ENCODE results near the gene PRKN.

Gene PRKN

GRCh38 chr6:162443101-162443500, 284.5 kb downstream of the PRKN start:
- Histone ChIP-seq H3K9ac (ENCODE audit: low read depth, low read length) (no peak overlapping the region), H3K4me3 (ENCODE audit: low read depth in 1 of 2, low read length in 2 of 2) (no peak overlapping the region), H3K4me2 (ENCODE audit: insufficient read depth, low read length) (no peak overlapping the region), H3K27me3 (ENCODE audit: insufficient read depth, low read length, poor library complexity) (no peaks in the 10 kb centered on the region), H3K4me1 (ENCODE audit: insufficient read depth, low read length) (no peaks in the 10 kb centered on the region), H3K27ac (ENCODE audit: low read length) (no peak overlapping the region), H3K36me3 (ENCODE audit: insufficient read depth, low read length) (no peaks in the 10 kb centered on the region), H3K79me2 (ENCODE audit: insufficient read depth, low read length) (no peaks in the 10 kb centered on the region), H3K9me3 (ENCODE audit: insufficient read depth, low read length, severe bottlenecking) (no peaks in the 10 kb centered on the region), H4K20me1 (ENCODE audit: insufficient read depth, low read length) (no peaks in the 10 kb centered on the region), H2AFZ (ENCODE audit: low read depth, low read length) (no peak overlapping the region)
- no peak for TF ChIP-seq EZH2 (IDR thresholded peaks at IDR 0.05; ENCODE audit: borderline replicate concordance, low read depth, low read length, severe bottlenecking)
- TF ChIP-seq, protein P1, sequence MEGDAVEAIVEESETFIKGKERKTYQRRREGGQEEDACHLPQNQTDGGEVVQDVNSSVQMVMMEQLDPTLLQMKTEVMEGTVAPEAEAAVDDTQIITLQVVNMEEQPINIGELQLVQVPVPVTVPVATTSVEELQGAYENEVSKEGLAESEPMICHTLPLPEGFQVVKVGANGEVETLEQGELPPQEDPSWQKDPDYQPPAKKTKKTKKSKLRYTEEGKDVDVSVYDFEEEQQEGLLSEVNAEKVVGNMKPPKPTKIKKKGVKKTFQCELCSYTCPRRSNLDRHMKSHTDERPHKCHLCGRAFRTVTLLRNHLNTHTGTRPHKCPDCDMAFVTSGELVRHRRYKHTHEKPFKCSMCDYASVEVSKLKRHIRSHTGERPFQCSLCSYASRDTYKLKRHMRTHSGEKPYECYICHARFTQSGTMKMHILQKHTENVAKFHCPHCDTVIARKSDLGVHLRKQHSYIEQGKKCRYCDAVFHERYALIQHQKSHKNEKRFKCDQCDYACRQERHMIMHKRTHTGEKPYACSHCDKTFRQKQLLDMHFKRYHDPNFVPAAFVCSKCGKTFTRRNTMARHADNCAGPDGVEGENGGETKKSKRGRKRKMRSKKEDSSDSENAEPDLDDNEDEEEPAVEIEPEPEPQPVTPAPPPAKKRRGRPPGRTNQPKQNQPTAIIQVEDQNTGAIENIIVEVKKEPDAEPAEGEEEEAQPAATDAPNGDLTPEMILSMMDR (IDR thresholded peaks at IDR 0.05; ENCODE audit: borderline replicate concordance, extremely low read depth, low read length, poor library complexity, severe bottlenecking) = no peak
- DNase-seq = no peak
- no peak for ATAC-seq (ENCODE audit: insufficient read depth, low read depth)

DNA sequence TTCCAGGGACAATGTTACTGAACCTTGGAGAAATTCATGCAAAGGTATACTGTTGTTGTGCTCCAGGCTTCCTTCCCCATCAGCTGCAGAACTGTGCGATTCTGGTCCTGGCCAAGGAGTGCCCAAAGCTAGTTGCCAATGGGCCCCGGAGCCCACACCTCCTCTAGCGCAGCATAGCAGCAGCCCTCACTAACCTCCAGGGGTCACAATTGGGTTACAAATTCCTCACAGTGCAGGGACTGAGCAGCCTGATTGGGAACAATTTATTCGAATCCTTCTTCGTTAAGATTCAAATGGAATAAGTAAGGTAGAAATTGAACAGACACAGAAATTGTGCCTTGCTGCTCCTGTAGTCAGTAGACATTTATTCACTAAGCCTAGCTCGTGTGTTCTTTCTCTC, 284.9 kb downstream of the PRKN start:
- no peak for TF ChIP-seq EZH2 (IDR thresholded peaks at IDR 0.05; ENCODE audit: borderline replicate concordance, low read depth, low read length, severe bottlenecking)
- TF ChIP-seq, protein P1 (IDR thresholded peaks at IDR 0.05; ENCODE audit: borderline replicate concordance, extremely low read depth, low read length, poor library complexity, severe bottlenecking) = no peak
- no peaks in the 10 kb centered on the region for H3K4me1 ChIP-seq (ENCODE audit: insufficient read depth, low read length)
- no peak overlapping the region for H3K27ac ChIP-seq (ENCODE audit: low read length)
- no peak overlapping the region for H3K4me2 ChIP-seq (ENCODE audit: insufficient read depth, low read length)
- no peak for DNase-seq
- H4K20me1 ChIP-seq (ENCODE audit: insufficient read depth, low read length) = no peaks in the 10 kb centered on the region
- H3K4me3 ChIP-seq (ENCODE audit: low read depth in 1 of 2, low read length in 2 of 2) = no peak overlapping the region
- no peak for ATAC-seq (ENCODE audit: insufficient read depth, low read depth)
- no peak overlapping the region for H3K9ac ChIP-seq (ENCODE audit: low read depth, low read length)
- no peak overlapping the region for H2AFZ ChIP-seq (ENCODE audit: low read depth, low read length)
- H3K36me3 ChIP-seq (ENCODE audit: insufficient read depth, low read length) = no peaks in the 10 kb centered on the region
- no peaks in the 10 kb centered on the region for H3K27me3 ChIP-seq (ENCODE audit: insufficient read depth, low read length, poor library complexity)
- H3K9me3 ChIP-seq (ENCODE audit: insufficient read depth, low read length, severe bottlenecking) = no peaks in the 10 kb centered on the region
- H3K79me2 ChIP-seq (ENCODE audit: insufficient read depth, low read length) = no peaks in the 10 kb centered on the region

GRCh38 chr6:162441991-162442390, 285.6 kb downstream of the PRKN start:
- no peaks in the 10 kb centered on the region for H3K79me2 ChIP-seq (ENCODE audit: insufficient read depth, low read length)
- ATAC-seq (ENCODE audit: insufficient read depth, low read depth) = no peak
- no peaks in the 10 kb centered on the region for H4K20me1 ChIP-seq (ENCODE audit: insufficient read depth, low read length)
- no peak overlapping the region for H3K4me2 ChIP-seq (ENCODE audit: insufficient read depth, low read length)
- no peak overlapping the region for H3K27ac ChIP-seq (ENCODE audit: low read length)
- no peaks in the 10 kb centered on the region for H3K36me3 ChIP-seq (ENCODE audit: insufficient read depth, low read length)
- H3K9ac ChIP-seq (ENCODE audit: low read depth, low read length) = no peak overlapping the region
- H3K27me3 ChIP-seq (ENCODE audit: insufficient read depth, low read length, poor library complexity) = no peaks in the 10 kb centered on the region
- no peak for DNase-seq
- no peak overlapping the region for H2AFZ ChIP-seq (ENCODE audit: low read depth, low read length)
- TF ChIP-seq, protein P1 (IDR thresholded peaks at IDR 0.05; ENCODE audit: borderline replicate concordance, extremely low read depth, low read length, poor library complexity, severe bottlenecking) = no peak
- TF ChIP-seq EZH2 (IDR thresholded peaks at IDR 0.05; ENCODE audit: borderline replicate concordance, low read depth, low read length, severe bottlenecking) = no peak
- no peak overlapping the region for H3K4me3 ChIP-seq (ENCODE audit: low read depth in 1 of 2, low read length in 2 of 2)
- no peaks in the 10 kb centered on the region for H3K4me1 ChIP-seq (ENCODE audit: insufficient read depth, low read length)
- no peaks in the 10 kb centered on the region for H3K9me3 ChIP-seq (ENCODE audit: insufficient read depth, low read length, severe bottlenecking)

DNA sequence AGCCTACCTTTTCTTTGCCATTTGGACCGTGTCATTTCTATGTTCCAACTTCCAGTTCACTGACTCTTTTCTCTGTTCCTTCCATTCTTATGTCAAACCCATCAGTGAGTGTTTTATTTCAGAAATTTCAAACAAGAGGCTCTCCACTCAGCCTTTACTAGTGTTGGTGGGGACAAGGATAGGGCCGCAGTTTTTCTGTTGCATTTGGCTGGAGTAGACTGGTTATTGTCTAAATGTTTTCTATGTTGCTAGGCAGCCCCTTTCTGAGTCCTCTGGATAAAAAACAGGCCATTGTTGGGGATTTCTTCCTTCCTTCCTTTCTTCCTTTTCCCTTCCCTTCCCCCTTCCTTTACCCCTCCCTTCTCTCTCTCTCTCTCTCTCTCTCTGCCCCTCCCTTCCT, 288.6 kb downstream of the PRKN start:
- no peak for DNase-seq
- H3K4me3 ChIP-seq (ENCODE audit: low read depth in 1 of 2, low read length in 2 of 2) = no peak overlapping the region
- no peak overlapping the region for H2AFZ ChIP-seq (ENCODE audit: low read depth, low read length)
- no peak overlapping the region for H3K27ac ChIP-seq (ENCODE audit: low read length)
- no peaks in the 10 kb centered on the region for H3K36me3 ChIP-seq (ENCODE audit: insufficient read depth, low read length)
- TF ChIP-seq, protein P1 (IDR thresholded peaks at IDR 0.05; ENCODE audit: borderline replicate concordance, extremely low read depth, low read length, poor library complexity, severe bottlenecking) = no peak
- TF ChIP-seq EZH2 (IDR thresholded peaks at IDR 0.05; ENCODE audit: borderline replicate concordance, low read depth, low read length, severe bottlenecking) = no peak
- ATAC-seq (ENCODE audit: insufficient read depth, low read depth) = no peak
- H4K20me1 ChIP-seq (ENCODE audit: insufficient read depth, low read length) = no peaks in the 10 kb centered on the region
- no peaks in the 10 kb centered on the region for H3K27me3 ChIP-seq (ENCODE audit: insufficient read depth, low read length, poor library complexity)
- H3K79me2 ChIP-seq (ENCODE audit: insufficient read depth, low read length) = no peaks in the 10 kb centered on the region
- no peaks in the 10 kb centered on the region for H3K9me3 ChIP-seq (ENCODE audit: insufficient read depth, low read length, severe bottlenecking)
- no peaks in the 10 kb centered on the region for H3K4me1 ChIP-seq (ENCODE audit: insufficient read depth, low read length)
- no peak overlapping the region for H3K9ac ChIP-seq (ENCODE audit: low read depth, low read length)
- H3K4me2 ChIP-seq (ENCODE audit: insufficient read depth, low read length) = no peak overlapping the region

All from DND-41 (cell line).